ENCODE data around the gene RTN4RL1.

Gene RTN4RL1

DNA sequence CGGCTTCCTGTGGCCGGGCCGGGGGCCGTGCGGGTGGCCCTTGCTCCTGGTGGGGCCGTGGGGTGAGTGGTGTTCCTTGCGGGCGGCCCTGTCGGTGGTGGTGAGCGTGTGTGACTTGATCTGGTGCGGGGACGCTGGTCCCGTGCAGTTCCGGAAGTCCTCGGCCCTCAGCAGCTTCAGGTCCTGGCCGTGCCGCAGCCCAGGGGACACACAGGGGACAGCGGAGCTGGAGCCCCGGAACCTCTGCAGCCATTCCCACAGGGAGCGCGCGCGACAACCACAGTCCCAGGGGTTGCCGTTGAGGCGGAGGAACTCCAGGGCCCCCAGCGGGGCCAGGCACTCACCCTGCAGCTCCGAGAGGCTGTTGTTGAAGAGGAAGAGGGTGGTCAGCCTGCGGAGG, 88.4 kb downstream of the RTN4RL1 start:
- Histone ChIP-seq H3F3A (ENCODE audit: insufficient read depth) (no peaks in the 10 kb centered on the region), H3K9ac (ENCODE audit: low read length) (no peak overlapping the region), H3K4me3 (ENCODE audit: insufficient read depth, low read length, poor library complexity, severe bottlenecking) (no peak overlapping the region), H4K20me1 (ENCODE audit: low read depth, low read length) (no peaks in the 10 kb centered on the region), H3K9me2 (replicated peaks; ENCODE audit: insufficient read depth, low read length) (no peaks in the 10 kb centered on the region), H3K36me3 (ENCODE audit: low read length) (no peaks in the 10 kb centered on the region), H3K79me2 (ENCODE audit: insufficient read depth, low read length) (no peaks in the 10 kb centered on the region), H3K9me3 (ENCODE audit: insufficient read depth, low read length) (no peaks in the 10 kb centered on the region), H3K27me3 (ENCODE audit: low read length) (no peaks in the 10 kb centered on the region), H3K4me2 (ENCODE audit: low read depth, low read length, poor library complexity, severe bottlenecking) (no peak overlapping the region), H3K27ac (ENCODE audit: low read depth, low read length) (no peak overlapping the region), H2AFZ (ENCODE audit: low read depth, low read length, severe bottlenecking) (no peak overlapping the region)
- TF ChIP-seq EZH2phosphoT487 (conservative IDR thresholded peaks at IDR 0.05; ENCODE audit: low read length), result no peak
- TF ChIP-seq, protein P1, sequence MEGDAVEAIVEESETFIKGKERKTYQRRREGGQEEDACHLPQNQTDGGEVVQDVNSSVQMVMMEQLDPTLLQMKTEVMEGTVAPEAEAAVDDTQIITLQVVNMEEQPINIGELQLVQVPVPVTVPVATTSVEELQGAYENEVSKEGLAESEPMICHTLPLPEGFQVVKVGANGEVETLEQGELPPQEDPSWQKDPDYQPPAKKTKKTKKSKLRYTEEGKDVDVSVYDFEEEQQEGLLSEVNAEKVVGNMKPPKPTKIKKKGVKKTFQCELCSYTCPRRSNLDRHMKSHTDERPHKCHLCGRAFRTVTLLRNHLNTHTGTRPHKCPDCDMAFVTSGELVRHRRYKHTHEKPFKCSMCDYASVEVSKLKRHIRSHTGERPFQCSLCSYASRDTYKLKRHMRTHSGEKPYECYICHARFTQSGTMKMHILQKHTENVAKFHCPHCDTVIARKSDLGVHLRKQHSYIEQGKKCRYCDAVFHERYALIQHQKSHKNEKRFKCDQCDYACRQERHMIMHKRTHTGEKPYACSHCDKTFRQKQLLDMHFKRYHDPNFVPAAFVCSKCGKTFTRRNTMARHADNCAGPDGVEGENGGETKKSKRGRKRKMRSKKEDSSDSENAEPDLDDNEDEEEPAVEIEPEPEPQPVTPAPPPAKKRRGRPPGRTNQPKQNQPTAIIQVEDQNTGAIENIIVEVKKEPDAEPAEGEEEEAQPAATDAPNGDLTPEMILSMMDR (IDR thresholded peaks at IDR 0.05; ENCODE audit: insufficient read depth, low read length, poor library complexity, severe bottlenecking), result no peak

DNA sequence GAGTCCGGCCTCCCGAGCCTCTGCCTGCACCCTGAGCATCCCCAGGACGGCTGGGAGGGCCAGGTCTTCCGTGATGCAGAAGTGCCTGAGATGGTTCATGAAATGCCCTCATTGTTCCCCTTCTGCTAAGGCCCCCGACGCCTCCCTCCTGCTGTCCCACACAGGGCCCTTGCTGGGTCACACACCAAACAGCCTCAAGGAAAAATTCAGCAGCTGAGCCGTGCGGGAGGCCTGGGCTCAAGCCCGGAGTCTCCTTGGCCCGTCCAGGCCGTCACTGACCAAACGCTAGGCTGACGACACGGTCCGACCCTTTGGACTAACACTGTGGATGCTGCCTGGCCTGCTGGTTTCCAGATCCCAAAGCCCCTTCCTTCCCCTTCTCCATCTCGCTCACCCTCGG, 90.2 kb downstream of the RTN4RL1 start:
- no peaks in the 10 kb centered on the region for H3K79me2 ChIP-seq (ENCODE audit: insufficient read depth, low read length)
- no peaks in the 10 kb centered on the region for H3K36me3 ChIP-seq (ENCODE audit: low read length)
- H3K4me2 ChIP-seq (ENCODE audit: low read depth, low read length, poor library complexity, severe bottlenecking), result no peak overlapping the region
- H3K4me3 ChIP-seq (ENCODE audit: insufficient read depth, low read length, poor library complexity, severe bottlenecking), result no peak overlapping the region
- no peaks in the 10 kb centered on the region for H4K20me1 ChIP-seq (ENCODE audit: low read depth, low read length)
- H2AFZ ChIP-seq (ENCODE audit: low read depth, low read length, severe bottlenecking), result no peak overlapping the region
- no peaks in the 10 kb centered on the region for H3F3A ChIP-seq (ENCODE audit: insufficient read depth)
- TF ChIP-seq, protein P1 (IDR thresholded peaks at IDR 0.05; ENCODE audit: insufficient read depth, low read length, poor library complexity, severe bottlenecking), result no peak
- no peak for TF ChIP-seq EZH2phosphoT487 (conservative IDR thresholded peaks at IDR 0.05; ENCODE audit: low read length)
- no peaks in the 10 kb centered on the region for H3K9me2 ChIP-seq (replicated peaks; ENCODE audit: insufficient read depth, low read length)
- no peak overlapping the region for H3K27ac ChIP-seq (ENCODE audit: low read depth, low read length)
- H3K9me3 ChIP-seq (ENCODE audit: insufficient read depth, low read length), result no peaks in the 10 kb centered on the region
- H3K9ac ChIP-seq (ENCODE audit: low read length), result no peak overlapping the region
- H3K27me3 ChIP-seq (ENCODE audit: low read length), result no peaks in the 10 kb centered on the region; the same call in 1 of the 2 replicates

DNA sequence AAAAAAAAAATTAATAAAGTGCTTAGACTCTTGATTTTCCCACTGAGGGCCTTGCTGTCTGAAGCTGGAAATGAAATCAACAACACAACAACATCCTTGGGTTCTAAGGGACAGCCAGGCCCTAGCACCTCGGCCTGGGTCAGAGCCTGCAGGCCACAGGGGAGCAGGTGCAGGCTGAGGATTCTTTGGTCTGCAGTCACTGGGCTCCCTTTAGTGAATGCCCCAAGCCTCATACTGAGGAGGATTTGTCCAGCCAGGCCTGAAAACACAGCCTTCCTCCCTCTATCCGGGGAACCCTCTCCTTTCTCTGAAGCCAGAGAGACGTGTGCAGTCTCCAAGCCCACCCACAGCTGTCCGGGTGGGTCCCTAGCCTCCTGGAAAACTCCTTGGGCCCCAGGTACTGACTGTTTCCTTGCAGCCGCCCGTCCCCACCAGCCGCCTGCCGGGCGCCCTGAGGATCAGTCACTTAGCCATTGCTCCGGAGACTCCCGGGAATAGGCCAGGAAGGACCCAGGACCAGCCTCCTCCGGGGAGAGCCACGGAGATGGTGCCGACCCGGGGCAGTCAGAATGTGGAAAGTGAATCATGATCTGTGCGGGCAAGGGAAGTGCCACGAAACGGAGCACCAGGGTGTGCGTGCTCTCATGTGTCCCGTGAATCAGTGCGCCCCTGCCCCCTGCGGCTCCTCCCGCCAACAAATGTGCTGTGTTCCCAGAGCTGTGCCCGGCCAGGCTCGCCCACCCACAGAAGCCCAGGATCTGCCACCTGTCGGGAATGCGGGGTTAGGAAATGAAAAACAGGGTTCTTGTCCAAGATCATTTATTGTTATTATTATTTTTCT, 91.0 kb downstream of the RTN4RL1 start:
- Histone ChIP-seq H2AFZ (ENCODE audit: low read depth, low read length, severe bottlenecking) (no peak overlapping the region), H3K4me2 (ENCODE audit: low read depth, low read length, poor library complexity, severe bottlenecking) (no peak overlapping the region), H3K27ac (ENCODE audit: low read depth, low read length) (no peak overlapping the region), H4K20me1 (ENCODE audit: low read depth, low read length) (no peaks in the 10 kb centered on the region), H3K9me3 (ENCODE audit: insufficient read depth, low read length) (no peaks in the 10 kb centered on the region), H3K4me3 (ENCODE audit: insufficient read depth, low read length, poor library complexity, severe bottlenecking) (no peak overlapping the region), H3K79me2 (ENCODE audit: insufficient read depth, low read length) (no peaks in the 10 kb centered on the region), H3F3A (ENCODE audit: insufficient read depth) (no peaks in the 10 kb centered on the region), H3K36me3 (ENCODE audit: low read length) (no peaks in the 10 kb centered on the region), H3K9ac (ENCODE audit: low read length) (no peak overlapping the region), H3K27me3 (ENCODE audit: low read length) (no peaks in the 10 kb centered on the region; the same call in 1 of the 2 replicates), H3K9me2 (replicated peaks; ENCODE audit: insufficient read depth, low read length) (no peaks in the 10 kb centered on the region)
- TF ChIP-seq EZH2phosphoT487 (conservative IDR thresholded peaks at IDR 0.05; ENCODE audit: low read length), result no peak
- TF ChIP-seq, protein P1 (IDR thresholded peaks at IDR 0.05; ENCODE audit: insufficient read depth, low read length, poor library complexity, severe bottlenecking), result no peak

Measured in SU-DHL-6 (cell line).